HG03064 (cell line): ENCODE results near the gene CYP3A7.
"Not testable (repeated sequence)": the region's sequence is repeated elsewhere in the genome, so short reads cannot be mapped to it uniquely, and the experiment has no call there.

Experiments used
- ATAC-seq: cut with Tn5 transposase; IDR thresholded peaks from one replicate; pipeline ENCODE4 v1.9.1; 2021; ENCODE audit warnings: low read depth; ENCODE audit not compliant: unreplicated experiment

The CYP3A7 gene

GRCh38 chr7:99709838-99710578 lies 25.0 kb downstream of the CYP3A7 start:
- no peak for ATAC-seq

- no peak for ATAC-seq
Measured at GRCh38 chr7:99709260-99709659, 25.7 kb downstream of the CYP3A7 start.

DNA sequence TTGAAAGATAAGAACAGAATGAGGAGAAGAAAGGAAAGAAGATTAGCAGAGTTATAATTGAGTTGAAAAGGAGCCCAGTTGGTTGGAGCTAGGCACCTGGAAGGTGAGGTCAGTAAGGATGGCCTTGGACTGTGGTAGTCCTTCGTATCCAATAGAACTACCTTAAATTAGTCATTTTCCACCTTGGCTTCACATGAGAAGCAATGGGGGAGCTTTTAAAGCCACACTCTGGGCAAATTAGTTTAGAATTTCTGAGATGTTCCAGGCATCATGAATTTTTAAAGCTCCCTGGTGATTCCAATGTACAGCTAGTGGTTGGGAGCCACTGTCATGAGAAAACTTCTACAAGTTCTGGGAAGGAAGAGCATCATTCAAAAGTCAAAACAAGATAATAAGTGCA lies 27.9 kb downstream of the CYP3A7 start:
- ATAC-seq: no peak

DNA sequence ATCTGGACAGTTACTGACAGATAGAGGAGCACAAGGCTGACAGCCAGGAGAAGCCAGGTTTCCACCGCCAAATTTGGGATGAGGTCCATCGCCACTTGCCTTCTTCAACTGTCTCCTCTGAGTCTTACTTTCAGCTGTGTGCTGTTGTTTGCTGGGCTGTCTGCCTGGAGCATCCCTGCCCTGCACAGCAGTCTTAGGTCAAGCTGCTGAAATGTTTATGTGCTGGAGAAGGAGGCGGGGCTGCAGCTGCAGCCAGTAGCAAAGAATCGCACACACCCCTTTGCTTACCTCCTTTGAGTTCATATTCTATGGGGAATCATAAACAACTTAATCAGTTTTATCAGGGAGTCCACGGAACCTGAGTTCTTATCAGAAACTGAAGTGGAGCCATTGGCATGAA lies 35.0 kb downstream of the CYP3A7 start:
- no peak for ATAC-seq

DNA sequence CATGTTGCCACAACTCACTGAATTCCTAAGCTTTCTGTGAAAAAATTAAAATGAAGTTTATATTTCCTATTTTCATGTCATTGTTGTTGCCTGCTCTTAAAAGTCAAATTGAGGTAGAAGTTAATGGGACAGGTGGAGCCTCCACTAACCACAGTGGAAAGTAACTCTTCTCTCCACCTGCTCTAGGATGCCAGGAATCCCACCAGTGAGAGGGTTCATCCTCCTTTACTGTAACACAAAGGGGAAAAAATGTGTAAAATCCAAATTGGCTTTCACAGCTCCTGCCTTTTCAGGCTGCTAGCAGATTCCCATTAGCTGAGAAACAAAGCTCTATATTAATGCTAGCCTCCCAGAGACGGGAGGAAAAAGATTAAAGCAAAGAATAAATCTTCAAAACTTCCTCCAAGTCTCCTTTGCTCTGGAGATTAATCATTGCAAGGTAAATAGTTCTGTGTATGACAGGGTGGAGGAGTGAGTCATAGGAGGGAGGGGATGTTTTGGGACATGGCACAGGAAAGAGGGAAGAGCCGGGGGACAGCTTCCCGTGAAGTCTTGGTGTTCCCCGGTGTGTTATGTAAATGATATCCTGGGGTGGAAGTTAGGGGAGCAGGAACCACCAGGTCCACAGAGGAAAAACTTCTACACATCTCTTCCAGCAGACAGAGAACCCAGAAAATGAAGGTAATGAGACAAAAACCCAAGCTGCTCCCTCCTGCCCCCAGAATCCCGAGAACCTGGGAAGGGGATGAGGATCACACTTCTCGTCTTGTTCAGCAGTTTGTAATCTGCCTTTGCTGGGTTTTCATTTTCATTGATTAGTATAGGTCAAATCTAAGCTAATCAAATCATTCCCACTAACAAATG lies 35.9 kb downstream of the CYP3A7 start:
- not testable (repeated sequence) for ATAC-seq

DNA sequence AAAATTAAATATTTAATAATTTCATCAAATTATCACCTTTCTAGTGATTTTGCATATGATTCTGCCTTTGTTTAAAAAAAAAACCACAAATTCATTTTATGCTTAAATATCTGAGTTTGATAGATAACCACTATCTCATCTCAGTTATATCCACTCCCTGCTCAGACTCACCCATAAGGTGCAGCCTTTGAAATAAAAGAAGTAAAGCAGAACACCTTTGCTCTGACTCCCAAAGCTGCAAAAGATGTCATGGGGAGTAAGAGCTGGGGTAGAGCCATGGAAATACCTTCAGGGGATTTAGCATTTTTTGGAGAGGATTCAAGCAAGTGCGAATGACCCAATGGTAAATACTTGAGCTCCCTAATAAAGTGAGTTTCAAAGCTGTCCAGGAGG lies 40.1 kb downstream of the CYP3A7 start:
- ATAC-seq: no peak

- ATAC-seq: no peak
Measured at GRCh38 chr7:99694201-99694911, 40.6 kb downstream of the CYP3A7 start.

DNA sequence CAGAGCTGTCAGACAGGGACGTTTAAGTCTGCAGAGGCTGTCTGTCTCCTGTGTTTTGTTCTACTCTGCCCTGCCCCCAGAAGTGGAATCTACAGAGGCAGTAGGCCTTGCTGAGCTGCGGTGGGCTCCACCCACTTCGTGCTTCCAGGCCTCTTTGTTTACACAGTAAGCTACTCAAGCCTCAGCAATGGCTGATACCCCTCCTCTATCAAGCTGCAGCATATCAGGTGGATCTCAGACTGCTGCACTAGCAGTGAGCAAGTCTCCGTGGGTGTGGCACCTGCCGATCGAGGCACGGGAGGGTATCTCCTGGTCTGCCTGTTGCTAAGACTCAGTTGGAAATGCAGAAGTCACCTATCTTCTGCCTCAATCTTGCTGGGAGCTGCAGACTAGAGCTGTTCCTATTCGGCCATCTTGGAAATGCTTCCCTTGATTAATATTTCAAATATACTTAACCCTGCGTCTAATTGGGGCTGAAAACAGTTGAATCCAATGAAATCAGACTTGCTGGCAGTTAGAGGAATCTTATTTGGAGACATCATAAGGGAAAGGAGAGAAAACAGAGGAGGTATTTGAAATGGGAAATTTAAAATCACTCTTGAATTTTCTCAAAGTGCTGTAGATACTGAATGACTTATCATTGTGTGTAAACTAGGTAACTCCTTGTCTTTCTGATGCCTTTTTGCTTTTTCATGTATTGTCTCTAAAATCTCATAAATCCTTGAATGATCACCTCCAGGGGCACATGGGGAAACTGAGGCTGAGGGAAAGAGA lies 41.4 kb downstream of the CYP3A7 start:
- no peak for ATAC-seq

DNA sequence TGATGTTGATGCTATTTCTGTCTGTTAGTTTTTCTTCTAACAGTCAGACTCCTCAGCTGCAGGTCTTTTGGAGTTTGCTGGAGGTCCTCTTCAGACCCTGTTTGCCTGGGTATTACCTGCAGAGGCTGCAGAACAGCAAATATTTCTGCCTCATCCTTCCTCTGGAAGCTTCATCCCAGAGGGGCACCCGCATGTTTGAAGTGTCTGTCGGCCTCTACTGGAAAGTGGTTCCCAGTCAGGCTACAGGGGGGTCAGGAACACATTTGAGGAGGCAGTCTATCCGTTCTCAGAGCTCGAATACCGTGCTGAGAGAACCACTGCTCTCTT lies 41.9 kb downstream of the CYP3A7 start:
- ATAC-seq: no peak

- ATAC-seq: not testable (repeated sequence)
Measured at GRCh38 chr7:99692563-99692962, 42.4 kb downstream of the CYP3A7 start.

DNA sequence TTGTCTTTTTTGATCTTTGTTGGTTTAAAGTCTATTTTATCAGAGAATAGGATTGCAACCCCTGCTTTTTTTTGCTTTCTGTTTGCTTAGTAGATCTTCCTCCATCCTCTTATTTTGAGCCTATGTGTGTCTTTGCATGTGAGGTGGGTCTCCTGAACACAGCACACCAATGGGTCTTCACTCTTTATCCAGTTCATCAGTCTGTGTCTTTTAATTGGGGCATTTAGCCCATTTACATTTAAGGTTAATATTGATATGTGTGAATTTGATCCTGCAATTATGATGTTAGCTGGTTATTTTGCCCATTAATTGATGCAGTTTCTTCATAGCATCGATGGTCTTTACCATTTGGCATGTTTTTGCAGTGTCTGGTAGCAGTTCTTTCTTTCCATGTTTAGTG lies 43.3 kb downstream of the CYP3A7 start:
- ATAC-seq: not testable (repeated sequence)

DNA sequence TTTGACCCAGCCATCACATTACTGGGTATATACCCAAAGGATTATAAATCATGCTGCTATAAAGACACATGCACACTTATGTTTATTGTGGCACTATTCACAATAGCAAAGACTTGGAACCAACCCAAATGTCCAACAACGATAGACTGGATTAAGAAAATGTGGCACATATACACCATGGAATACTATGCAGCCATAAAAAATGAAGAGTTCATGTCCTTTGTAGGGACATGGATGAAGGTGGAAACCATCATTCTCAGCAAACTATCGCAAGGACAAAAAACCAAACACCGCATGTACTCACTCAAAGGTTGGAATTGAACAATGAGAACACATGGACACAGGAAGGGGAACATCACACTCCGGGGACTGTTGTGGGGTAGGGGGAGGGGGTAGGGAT lies 44.1 kb downstream of the CYP3A7 start:
- ATAC-seq: not testable (repeated sequence)

DNA sequence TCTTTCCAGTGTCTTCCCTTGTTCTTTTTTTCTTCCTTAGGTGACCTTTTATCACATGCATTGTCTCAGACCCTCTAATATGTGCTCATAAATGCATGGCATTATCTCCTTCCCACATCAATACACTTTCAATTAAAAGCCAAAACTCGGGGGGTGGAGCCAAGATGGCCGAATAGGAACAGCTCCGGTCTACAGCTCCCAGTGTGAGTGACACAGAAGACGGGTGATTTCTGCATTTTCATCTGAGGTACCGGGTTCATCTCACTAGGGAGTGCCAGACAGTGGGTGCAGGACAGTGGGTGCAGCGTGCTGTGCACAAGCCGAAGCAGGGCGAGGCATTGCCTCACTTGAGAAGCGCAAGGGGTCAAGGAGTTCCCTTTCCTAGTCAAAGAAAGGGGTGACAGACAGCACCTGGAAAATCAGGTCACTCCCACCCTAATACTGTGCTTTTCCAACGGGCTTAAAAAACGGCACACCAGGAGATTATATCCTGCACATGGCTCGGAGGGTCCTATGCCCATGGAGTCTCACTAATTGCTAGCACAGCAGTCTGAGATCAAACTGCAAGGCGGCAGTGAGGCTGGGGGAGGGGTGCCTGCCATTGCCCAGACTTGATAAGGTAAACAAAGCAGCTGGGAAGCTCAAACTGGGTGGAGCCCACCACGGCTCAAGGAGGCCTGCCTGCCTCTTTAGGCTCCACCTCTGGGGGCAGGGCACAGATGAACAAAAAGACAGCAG lies 49.0 kb downstream of the CYP3A7 start:
- not testable (repeated sequence) for ATAC-seq

- no peak for ATAC-seq
Measured at GRCh38 chr7:99685129-99685758, 49.8 kb downstream of the CYP3A7 start.

- no peak for ATAC-seq
Measured at GRCh38 chr7:99679400-99680191, 55.4 kb downstream of the CYP3A7 start, which contains the start of gene CYP3A5. TSS of gene CYP3A5 (minus strand) at chr7:99679996. CDS start at chr7:99679896, 100 bp downstream.

- ATAC-seq: no peak
Measured at GRCh38 chr7:99679032-99679399, 56.0 kb downstream of the CYP3A7 start.

GRCh38 chr7:99677648-99678045 lies 57.3 kb downstream of the CYP3A7 start:
- ATAC-seq: no peak

GRCh38 chr7:99677013-99677647 lies 57.9 kb downstream of the CYP3A7 start:
- no peak for ATAC-seq
